ENCODE data around the gene PLCB2.

DNA sequence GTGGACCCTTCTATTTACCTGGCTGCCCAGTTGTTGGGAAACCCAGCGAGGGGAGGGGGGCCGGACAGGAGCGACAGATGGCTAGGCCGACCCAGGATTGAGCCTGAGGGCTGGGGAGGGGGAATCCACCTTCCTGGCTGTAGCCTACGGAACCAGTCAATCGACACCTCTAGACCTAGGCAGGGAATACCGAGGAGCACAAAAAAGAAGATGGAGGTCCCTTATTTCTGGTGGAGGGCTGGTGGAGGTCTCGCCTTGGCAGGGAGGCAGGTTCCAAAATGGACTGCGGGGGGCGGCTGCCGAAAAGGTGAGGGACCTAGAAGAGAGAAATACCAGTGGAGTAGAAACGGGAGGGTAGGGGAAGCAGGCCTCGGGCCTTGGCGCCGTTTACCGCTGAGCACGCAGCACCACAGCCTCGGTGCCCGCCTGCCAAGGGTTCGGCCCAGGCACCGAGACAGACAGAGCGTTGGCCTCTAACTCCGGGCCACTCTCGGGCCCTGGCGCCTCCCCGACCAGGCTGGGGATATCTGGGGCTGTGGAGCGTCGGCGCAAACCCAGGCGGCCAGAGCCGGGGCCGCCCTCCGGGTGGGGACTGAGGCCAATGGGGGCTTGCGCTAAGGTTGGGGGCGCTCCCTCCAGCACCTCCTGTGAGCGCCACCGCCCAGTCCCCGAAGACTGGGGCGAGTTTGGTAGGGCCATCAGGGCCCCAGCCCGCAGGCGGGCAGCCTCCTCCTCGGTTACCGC, 26.5 kb downstream of the PLCB2 start:
- TF ChIP-seq, protein P1, sequence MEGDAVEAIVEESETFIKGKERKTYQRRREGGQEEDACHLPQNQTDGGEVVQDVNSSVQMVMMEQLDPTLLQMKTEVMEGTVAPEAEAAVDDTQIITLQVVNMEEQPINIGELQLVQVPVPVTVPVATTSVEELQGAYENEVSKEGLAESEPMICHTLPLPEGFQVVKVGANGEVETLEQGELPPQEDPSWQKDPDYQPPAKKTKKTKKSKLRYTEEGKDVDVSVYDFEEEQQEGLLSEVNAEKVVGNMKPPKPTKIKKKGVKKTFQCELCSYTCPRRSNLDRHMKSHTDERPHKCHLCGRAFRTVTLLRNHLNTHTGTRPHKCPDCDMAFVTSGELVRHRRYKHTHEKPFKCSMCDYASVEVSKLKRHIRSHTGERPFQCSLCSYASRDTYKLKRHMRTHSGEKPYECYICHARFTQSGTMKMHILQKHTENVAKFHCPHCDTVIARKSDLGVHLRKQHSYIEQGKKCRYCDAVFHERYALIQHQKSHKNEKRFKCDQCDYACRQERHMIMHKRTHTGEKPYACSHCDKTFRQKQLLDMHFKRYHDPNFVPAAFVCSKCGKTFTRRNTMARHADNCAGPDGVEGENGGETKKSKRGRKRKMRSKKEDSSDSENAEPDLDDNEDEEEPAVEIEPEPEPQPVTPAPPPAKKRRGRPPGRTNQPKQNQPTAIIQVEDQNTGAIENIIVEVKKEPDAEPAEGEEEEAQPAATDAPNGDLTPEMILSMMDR (IDR thresholded peaks at IDR 0.05), result no peak
- TF ChIP-seq POLR2A (IDR thresholded peaks at IDR 0.05), result no peak
- no peak for TF ChIP-seq EP300 (IDR thresholded peaks at IDR 0.05)
- TF ChIP-seq POLR2AphosphoS5 (IDR thresholded peaks at IDR 0.05), result no peak
